MM.1S (cell line): ENCODE measurements around the gene AGPAT1.

Experiments used
- DNase-seq: peaks from one replicate; pipeline ENCODE4 v3.0.0-alpha.2; 2015
- H2AFZ ChIP-seq: fragments of 300-600 bp; sonication (generic); 2 replicates; pipeline ENCODE4 v1.6.0; 2016; ENCODE audit warnings: antibody characterized with exemption, low read length
- H3F3A ChIP-seq: fragments of 300-600 bp; sonication (generic); 2 replicates; pipeline ENCODE4 v1.6.1; 2016; ENCODE audit warnings: mild to moderate bottlenecking, antibody characterized with exemption, low read length, moderate library complexity, mixed read lengths; ENCODE audit not compliant: insufficient read depth
- H3K27ac ChIP-seq: fragments of 300-600 bp; sonication (generic); 2 replicates; pipeline ENCODE4 v1.5.1; 2016; ENCODE audit warnings: mild to moderate bottlenecking, low read length
- H3K27me3 ChIP-seq: fragments of 300-600 bp; sonication (generic); replicated peaks from 2 replicates; pipeline ENCODE4 v1.6.0; 2016; ENCODE audit warnings: low read length; ENCODE audit not compliant: insufficient read depth
- H3K36me3 ChIP-seq: fragments of 300-600 bp; sonication (generic); replicated peaks from 2 replicates; pipeline ENCODE4 v1.6.1; 2016; ENCODE audit warnings: mild to moderate bottlenecking, low read length, mixed read lengths; ENCODE audit not compliant: insufficient read depth
- H3K4me1 ChIP-seq: fragments of 300-600 bp; sonication (generic); 2 replicates; pipeline ENCODE4 v1.6.1; 2016; ENCODE audit warnings: low read length, mixed read lengths
- H3K4me2 ChIP-seq: fragments of 300-600 bp; sonication (generic); 2 replicates; pipeline ENCODE4 v1.6.0; 2016; ENCODE audit warnings: low read depth, low read length
- H3K4me3 ChIP-seq: fragments of 300-600 bp; sonication (generic); 2 replicates; pipeline ENCODE4 v1.5.1; 2016; ENCODE audit warnings: low read length, mixed read lengths
- H3K79me2 ChIP-seq: fragments of 300-600 bp; sonication (generic); 2 replicates; pipeline ENCODE4 v1.6.1; 2016; ENCODE audit warnings: mixed run types, low read length, mixed read lengths
- H3K9ac ChIP-seq: fragments of 300-600 bp; sonication (generic); 2 replicates; pipeline ENCODE4 v1.6.1; 2016; ENCODE audit warnings: low read length, mixed read lengths
- H3K9me2 ChIP-seq: fragments of 300-600 bp; sonication (generic); replicated peaks from 2 replicates; pipeline ENCODE4 v1.6.1; 2016; ENCODE audit warnings: mild to moderate bottlenecking, low read length, mixed read lengths; ENCODE audit not compliant: insufficient read depth
- H3K9me3 ChIP-seq: fragments of 300-600 bp; sonication (generic); replicated peaks from 2 replicates; pipeline ENCODE4 v1.6.1; 2016; ENCODE audit warnings: mild to moderate bottlenecking, low read length, mixed read lengths; ENCODE audit not compliant: insufficient read depth
- H4K20me1 ChIP-seq: fragments of 300-600 bp; sonication (generic); 2 replicates; pipeline ENCODE4 v1.6.1; 2016; ENCODE audit warnings: mild to moderate bottlenecking, low read length, moderate library complexity, mixed read lengths; ENCODE audit not compliant: insufficient read depth
- CTCF ChIP-seq: fragments of 300-600 bp; sonication (generic); IDR thresholded peaks from 2 replicates; pipeline ENCODE4 v1.5.1; 2016; ENCODE audit warnings: antibody characterized with exemption, low read length, mixed read lengths
- EZH2 ChIP-seq: fragments of 300-600 bp; sonication (generic); optimal IDR thresholded peaks from 2 replicates; pipeline ENCODE3; 2017; ENCODE audit warnings: low read depth, mild to moderate bottlenecking, antibody characterized with exemption, low read length, mixed read lengths
- EZH2phosphoT487 ChIP-seq: fragments of 300-600 bp; sonication (generic); IDR thresholded peaks from 2 replicates; pipeline ENCODE4 v1.6.1; 2018; ENCODE audit warnings: antibody characterized with exemption, low read length

AGPAT1 gene

GRCh38 chr6:32166411-32167061, 9.3 kb downstream of the AGPAT1 start:
- Histone ChIP-seq H3K4me2 (no peak overlapping the region), H3K4me3 (no peak overlapping the region), H3F3A (no peaks in the 10 kb centered on the region), H3K4me1 (no peaks in the 10 kb centered on the region), H3K9me2 (no peaks in the 10 kb centered on the region), H4K20me1 (no peaks in the 10 kb centered on the region), H3K79me2 (no peaks in the 10 kb centered on the region), H3K9me3 (no peaks in the 10 kb centered on the region), H2AFZ (no peak overlapping the region), H3K9ac (no peak overlapping the region), H3K36me3 (no peaks in the 10 kb centered on the region), H3K27me3 (no peaks in the 10 kb centered on the region), H3K27ac (no peak overlapping the region)
- no peak for DNase-seq
- TF ChIP-seq EZH2phosphoT487 (no peak), EZH2 (no peak), CTCF (no peak)

- Histone ChIP-seq H3K9me2 (no peaks in the 10 kb centered on the region), H3K27ac (no peak within 1 kb of the TSS), H4K20me1 (no peaks in the 10 kb centered on the region), H3K9ac (no peak within 1 kb of the TSS), H3K4me3 (no peak within 1 kb of the TSS), H3K79me2 (no peaks in the 10 kb centered on the region), H3K36me3 (no peaks in the 10 kb centered on the region), H3K4me1 (no peaks in the 10 kb centered on the region), H3K9me3 (no peaks in the 10 kb centered on the region), H2AFZ (no peak within 1 kb of the TSS), H3K27me3 (no peaks in the 10 kb centered on the region), H3F3A (no peaks in the 10 kb centered on the region), H3K4me2 (no peak within 1 kb of the TSS)
- no peak for DNase-seq
- TF ChIP-seq CTCF (no peak), EZH2 (no peak), EZH2phosphoT487 (no peak)
Observed at GRCh38 chr6:32164295-32164694, 11.6 kb downstream of the AGPAT1 start, which contains the start of gene EGFL8. Gene EGFL8 (plus strand): TSS chr6:32164595. CDS start chr6:32166166, 1,571 bp downstream.

- H3K9ac ChIP-seq: no peak overlapping the region
- no peak for DNase-seq
- no peaks in the 10 kb centered on the region for H3K79me2 ChIP-seq
Observed at GRCh38 chr6:32163559-32164258, 12.2 kb downstream of the AGPAT1 start.

More at GRCh38 chr6:32163559-32164258, 12.2 kb downstream of the AGPAT1 start:
- Histone ChIP-seq H4K20me1 (no peaks in the 10 kb centered on the region), H3K4me1 (no peaks in the 10 kb centered on the region), H2AFZ (no peak overlapping the region), H3K9me2 (no peaks in the 10 kb centered on the region), H3K4me3 (no peak overlapping the region), H3K27me3 (no peaks in the 10 kb centered on the region), H3K9me3 (no peaks in the 10 kb centered on the region), H3K4me2 (no peak overlapping the region), H3K27ac (no peak overlapping the region), H3K36me3 (no peaks in the 10 kb centered on the region), H3F3A (no peaks in the 10 kb centered on the region)
- no peak for TF ChIP-seq EZH2phosphoT487
- TF ChIP-seq CTCF: no peak
- no peak for TF ChIP-seq EZH2
